Measurements from ENCODE around the gene PTP4A2.

DNA sequence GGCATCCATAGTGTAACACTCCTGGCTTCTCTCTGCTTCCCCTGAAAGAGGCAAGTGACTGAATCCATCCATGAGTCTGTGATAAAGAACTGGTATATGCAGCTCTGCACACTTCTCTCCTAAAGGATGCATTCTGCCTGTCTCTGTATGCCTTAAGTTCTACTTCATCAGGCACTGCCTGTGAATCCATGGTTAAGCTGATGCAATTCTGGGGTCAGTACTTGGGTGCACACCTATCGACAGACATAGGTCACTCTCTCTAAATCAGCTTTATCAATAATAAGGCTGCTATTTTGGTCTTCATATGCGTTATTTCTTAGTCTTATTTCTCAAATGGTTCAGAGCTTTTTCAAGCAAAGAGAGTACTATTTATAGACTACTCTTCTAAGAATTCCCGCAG lies 32.7 kb upstream of the PTP4A2 start:
- TF ChIP-seq, protein P1, sequence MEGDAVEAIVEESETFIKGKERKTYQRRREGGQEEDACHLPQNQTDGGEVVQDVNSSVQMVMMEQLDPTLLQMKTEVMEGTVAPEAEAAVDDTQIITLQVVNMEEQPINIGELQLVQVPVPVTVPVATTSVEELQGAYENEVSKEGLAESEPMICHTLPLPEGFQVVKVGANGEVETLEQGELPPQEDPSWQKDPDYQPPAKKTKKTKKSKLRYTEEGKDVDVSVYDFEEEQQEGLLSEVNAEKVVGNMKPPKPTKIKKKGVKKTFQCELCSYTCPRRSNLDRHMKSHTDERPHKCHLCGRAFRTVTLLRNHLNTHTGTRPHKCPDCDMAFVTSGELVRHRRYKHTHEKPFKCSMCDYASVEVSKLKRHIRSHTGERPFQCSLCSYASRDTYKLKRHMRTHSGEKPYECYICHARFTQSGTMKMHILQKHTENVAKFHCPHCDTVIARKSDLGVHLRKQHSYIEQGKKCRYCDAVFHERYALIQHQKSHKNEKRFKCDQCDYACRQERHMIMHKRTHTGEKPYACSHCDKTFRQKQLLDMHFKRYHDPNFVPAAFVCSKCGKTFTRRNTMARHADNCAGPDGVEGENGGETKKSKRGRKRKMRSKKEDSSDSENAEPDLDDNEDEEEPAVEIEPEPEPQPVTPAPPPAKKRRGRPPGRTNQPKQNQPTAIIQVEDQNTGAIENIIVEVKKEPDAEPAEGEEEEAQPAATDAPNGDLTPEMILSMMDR (conservative IDR thresholded peaks at IDR 0.05; ENCODE audit: low read length) = no peak
- TF ChIP-seq EZH2phosphoT487 (IDR thresholded peaks at IDR 0.05; ENCODE audit: borderline replicate concordance) = no peak
